SKM-1 (cell line): ENCODE results near the gene CPE.
"Not testable (repeated sequence)": the region's sequence is repeated elsewhere in the genome, so short reads cannot be mapped to it uniquely, and the experiment has no call there.

ENCODE experiments used
- DNase-seq: peaks from one replicate; lab custom pipeline; 2025; ENCODE audit not compliant: unreplicated experiment; lab: John Stamatoyannopoulos, UW

CPE gene

GRCh38 chr4:165378745-165379677, at the start of gene CPE:
Gene CPE, plus strand, starts transcription at chr4:165379008. Its CDS starts 214 bp downstream, at chr4:165379222.
- DNase-seq, result peak; percentile 57

GRCh38 chr4:165330071-165330470, 48.7 kb upstream of the CPE start:
- no peak for DNase-seq

- DNase-seq, result no peak
Measured at GRCh38 chr4:165330666-165331065, 48.1 kb upstream of the CPE start.

DNA sequence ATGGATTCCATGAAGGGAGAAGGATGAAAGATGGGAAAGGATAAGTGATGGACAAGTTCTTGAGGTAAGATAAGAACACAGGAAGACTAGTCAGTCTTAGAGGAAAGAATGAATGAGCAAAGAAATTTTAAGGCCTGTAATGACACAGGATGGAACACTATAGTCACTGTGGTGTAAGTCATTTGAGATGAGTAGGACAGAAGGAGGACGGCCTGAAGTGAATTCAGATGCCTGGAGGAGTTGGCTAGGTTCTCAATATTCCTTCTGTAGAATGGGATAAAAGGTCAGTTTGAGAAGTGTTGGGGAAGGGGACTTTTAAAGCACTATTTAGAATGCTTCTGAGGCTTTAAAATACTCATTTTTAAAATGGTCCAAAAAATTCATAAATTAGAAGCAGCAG, 47.4 kb upstream of the CPE start:
- no peak for DNase-seq

GRCh38 chr4:165331823-165332222, 47.0 kb upstream of the CPE start:
- DNase-seq, result no peak

- no peak for DNase-seq
Measured at GRCh38 chr4:165332502-165332901, 46.3 kb upstream of the CPE start.

- no peak for DNase-seq
Measured at GRCh38 chr4:165335163-165335703, 43.6 kb upstream of the CPE start.

DNA sequence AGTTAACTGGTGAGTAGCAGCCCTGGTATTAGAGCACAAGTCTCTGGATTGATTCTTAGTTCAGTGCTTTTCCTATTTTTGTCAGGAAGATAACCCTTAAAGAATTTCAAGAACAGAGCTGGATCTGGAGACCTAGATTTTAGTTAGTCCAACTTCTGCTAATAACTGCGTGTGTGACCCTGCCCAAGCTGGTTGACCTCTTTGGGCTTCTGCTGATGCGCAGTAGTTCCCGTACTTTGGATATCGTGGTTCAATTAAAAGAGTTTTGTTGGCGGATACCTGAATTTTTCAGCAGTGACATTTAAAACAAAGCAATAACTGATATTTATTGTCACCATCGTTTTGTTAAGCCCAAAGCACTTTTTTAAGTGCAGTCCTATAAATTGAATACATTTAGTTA, 42.1 kb upstream of the CPE start:
- DNase-seq, result no peak

- DNase-seq, result not testable (repeated sequence)
Measured at GRCh38 chr4:165342340-165342739, 36.5 kb upstream of the CPE start.

GRCh38 chr4:165343353-165344191, 35.2 kb upstream of the CPE start:
- no peak for DNase-seq

DNA sequence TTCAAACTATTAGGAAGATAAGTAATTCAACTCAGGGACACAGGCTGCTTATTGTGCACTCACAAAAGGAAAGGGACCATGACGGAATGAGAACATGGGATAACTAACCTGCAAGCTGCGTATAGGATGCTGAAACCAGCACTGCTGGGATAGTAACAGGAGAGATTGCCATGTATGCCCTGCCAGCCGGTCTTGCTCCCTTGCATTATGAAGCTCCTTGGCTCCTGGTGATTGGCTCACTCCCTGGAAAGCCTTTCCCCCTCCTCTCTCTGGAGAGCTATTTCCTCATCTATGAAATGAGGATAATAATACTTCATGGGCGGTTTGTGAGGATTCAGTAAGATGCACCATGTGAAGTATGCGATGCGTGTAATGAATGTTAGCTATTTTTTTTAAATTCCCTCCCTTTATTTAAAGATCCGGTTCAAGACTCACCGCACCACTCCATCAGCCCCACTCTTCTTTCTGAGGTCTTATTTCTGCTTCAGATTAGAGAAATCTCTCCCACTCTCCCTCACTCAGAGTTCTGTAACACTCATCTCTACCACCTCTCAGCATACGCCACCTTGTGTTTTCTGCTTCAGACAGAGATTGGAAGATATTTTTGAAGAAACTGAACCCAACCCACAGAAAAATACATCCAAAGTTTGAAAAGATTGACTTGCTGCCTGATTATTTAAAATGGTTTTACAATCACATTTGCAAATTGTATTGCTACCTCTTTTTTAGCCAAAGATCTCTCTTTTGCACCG, 33.0 kb upstream of the CPE start:
- no peak for DNase-seq

- no peak for DNase-seq
Measured at GRCh38 chr4:165347647-165348569, 30.9 kb upstream of the CPE start.

- no peak for DNase-seq
Measured at GRCh38 chr4:165351359-165352130, 27.3 kb upstream of the CPE start.

DNA sequence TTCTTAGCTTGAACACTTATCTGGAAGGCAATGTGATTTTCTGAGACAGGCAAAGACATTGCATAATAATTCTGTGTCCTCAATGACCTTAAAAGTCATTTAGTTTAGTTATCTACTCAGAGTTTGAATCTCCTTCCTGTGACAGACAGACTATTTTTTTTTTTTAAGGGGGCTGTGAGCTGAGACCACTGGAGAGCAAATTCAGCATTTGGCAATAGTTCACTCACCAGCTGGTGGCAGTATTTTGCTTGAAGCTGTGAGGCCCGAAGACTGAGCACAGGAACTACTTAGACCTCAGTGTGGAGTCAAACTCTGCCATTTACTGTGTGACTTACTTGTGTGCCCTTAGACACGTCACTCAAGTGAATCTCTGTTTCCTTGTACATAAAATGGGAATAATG, 22.9 kb upstream of the CPE start:
- no peak for DNase-seq

- no peak for DNase-seq
Measured at GRCh38 chr4:165359506-165359905, 19.3 kb upstream of the CPE start.

DNA sequence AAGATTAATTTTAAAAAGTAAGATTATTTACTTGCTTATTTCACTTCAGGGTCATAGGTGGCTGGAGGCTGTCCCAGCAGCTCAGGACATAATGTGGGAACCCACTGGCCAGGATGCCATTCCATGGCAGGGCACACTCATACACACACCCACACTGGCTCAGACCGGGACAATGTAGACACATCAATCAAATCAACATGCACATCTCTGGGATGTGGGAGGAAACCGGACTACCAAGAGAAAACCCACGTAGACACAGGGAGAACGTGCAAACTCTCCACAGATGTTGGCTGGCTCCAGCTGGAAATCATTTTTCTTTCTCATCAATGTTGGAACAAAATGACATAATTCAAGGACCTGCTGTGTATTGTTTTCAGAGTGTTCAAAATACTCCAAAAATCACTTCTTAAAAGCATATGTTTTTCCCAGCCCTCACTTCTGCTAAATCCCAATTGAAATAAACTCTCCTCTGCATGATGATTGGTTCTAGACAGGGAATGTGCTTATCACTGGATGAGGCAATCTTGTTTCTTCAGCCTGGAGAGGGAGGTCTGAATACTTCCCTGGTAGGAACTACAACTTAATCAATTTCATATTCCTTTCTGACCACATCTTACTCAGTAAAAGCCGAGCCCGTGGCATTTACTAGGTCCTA, 18.6 kb upstream of the CPE start:
- DNase-seq, result no peak

DNA sequence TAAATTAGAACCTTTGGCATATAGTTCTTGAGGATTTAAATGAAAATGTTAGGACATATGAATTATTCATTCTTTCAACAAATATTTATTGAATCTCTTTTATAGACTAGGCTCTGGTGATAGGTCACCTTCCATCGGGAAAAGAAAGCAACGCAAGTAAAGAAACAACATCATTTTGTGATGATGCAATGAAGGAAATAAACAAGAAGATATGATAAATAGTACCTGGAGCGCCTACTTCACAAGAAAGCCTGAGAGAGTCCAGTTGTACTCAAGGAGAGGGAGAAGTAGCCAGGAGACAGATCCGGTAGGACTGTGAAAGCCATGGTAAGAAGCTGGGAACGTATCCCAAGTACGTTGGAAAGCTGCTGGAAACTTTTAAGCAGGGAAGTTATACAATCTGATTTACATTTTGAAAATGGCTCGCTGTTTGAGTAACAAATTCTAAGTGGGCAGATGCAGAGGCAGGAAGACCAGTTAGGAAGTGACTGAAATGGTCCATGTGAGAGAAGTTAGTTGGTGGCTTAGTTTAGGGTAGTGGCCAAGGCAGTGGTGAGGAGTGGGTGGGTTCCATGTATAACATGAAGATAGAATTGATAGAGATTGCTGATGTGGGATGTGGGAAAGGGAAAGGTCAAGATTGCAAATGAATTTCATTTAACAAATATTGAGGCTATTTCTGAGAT, 17.7 kb upstream of the CPE start:
- DNase-seq, result no peak

DNA sequence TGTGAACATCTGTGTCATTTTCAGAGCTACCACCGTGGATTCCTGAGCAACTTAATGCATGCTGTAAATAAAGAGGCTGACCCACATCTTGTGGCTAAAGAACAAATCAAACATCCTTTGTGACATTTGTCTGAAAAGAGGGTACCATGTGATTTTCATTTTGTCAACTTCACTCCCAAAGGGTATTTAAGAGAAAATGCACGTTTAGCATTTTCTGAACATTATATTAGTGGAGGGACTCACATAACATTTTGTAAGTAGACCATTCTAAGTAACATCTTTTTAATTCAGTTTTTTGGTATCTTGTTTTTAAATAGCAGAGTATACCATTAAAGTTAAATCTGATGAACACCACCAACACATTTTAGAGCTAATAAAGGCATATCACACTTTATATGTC, 17.0 kb upstream of the CPE start:
- no peak for DNase-seq
